ENCODE results near the gene PMEPA1. TPM values are rescaled to one million over a fixed set of nuclear protein-coding genes. Genes with fewer than 3 reads are reported as not detected.

The PMEPA1 gene
- total RNA-seq, 3 donors from 2014 or later (not counting 1 experiment from before 2014, with no cell fraction given), result 1.2 to 5.9 (median 2.4) TPM

GRCh38 chr20:57738053-57738452 lies 28.2 kb upstream of the PMEPA1 start:
- Histone ChIP-seq H3K36me3 (ENCODE audit: control insufficient read depth, insufficient read depth, low read length) (no peaks in the 10 kb centered on the region), H3K4me3 (ENCODE audit: low read length) (no peak overlapping the region), H3K27ac (ENCODE audit: low read length) (no peak overlapping the region), H3K9me3 (ENCODE audit: control insufficient read depth, insufficient read depth, low read length) (no peaks in the 10 kb centered on the region), H3K4me1 (ENCODE audit: control insufficient read depth, insufficient read depth, low read length) (no peaks in the 10 kb centered on the region), H3K27me3 (ENCODE audit: control insufficient read depth, insufficient read depth, low read length) (no peaks in the 10 kb centered on the region)
- ATAC-seq, result no peak
- peaks cover 20 to 27% of the 10 kb centered on the region in 2 donors for H3K27me3 Mint-ChIP-seq (ENCODE audit: low read depth in 2 of 2)
- DNase-seq, result no peak
- H3K4me3 Mint-ChIP-seq, result no peak overlapping the region
- intact Hi-C loops (cut with micrococcal nuclease), result no loop called here
- TF ChIP-seq, protein P1, sequence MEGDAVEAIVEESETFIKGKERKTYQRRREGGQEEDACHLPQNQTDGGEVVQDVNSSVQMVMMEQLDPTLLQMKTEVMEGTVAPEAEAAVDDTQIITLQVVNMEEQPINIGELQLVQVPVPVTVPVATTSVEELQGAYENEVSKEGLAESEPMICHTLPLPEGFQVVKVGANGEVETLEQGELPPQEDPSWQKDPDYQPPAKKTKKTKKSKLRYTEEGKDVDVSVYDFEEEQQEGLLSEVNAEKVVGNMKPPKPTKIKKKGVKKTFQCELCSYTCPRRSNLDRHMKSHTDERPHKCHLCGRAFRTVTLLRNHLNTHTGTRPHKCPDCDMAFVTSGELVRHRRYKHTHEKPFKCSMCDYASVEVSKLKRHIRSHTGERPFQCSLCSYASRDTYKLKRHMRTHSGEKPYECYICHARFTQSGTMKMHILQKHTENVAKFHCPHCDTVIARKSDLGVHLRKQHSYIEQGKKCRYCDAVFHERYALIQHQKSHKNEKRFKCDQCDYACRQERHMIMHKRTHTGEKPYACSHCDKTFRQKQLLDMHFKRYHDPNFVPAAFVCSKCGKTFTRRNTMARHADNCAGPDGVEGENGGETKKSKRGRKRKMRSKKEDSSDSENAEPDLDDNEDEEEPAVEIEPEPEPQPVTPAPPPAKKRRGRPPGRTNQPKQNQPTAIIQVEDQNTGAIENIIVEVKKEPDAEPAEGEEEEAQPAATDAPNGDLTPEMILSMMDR (IDR thresholded peaks at IDR 0.05), result no peak
- H3K36me3 Mint-ChIP-seq, result no peaks in the 10 kb centered on the region
- H3K27ac Mint-ChIP-seq, result no peak overlapping the region
- H3K9me3 Mint-ChIP-seq, result no peaks in the 10 kb centered on the region
- WGBS (ENCODE audit: insufficient coverage), result 76% methylated on average over 1 of the region's 2 CpGs
- peaks cover 4 to 5% of the 10 kb centered on the region in 2 donors for H3K4me1 Mint-ChIP-seq

- Histone ChIP-seq H3K27me3 (ENCODE audit: control insufficient read depth, insufficient read depth, low read length) (no peaks in the 10 kb centered on the region), H3K27ac (ENCODE audit: low read length) (no peak overlapping the region), H3K4me3 (ENCODE audit: low read length) (no peak overlapping the region), H3K9me3 (ENCODE audit: control insufficient read depth, insufficient read depth, low read length) (no peaks in the 10 kb centered on the region), H3K4me1 (ENCODE audit: control insufficient read depth, insufficient read depth, low read length) (no peaks in the 10 kb centered on the region), H3K36me3 (ENCODE audit: control insufficient read depth, insufficient read depth, low read length) (no peaks in the 10 kb centered on the region)
- H3K4me1 Mint-ChIP-seq, result peaks cover 4 to 5% of the 10 kb centered on the region in 2 donors
- no peak overlapping the region for H3K4me3 Mint-ChIP-seq
- peaks cover 20 to 32% of the 10 kb centered on the region in 2 donors for H3K27me3 Mint-ChIP-seq (ENCODE audit: low read depth in 2 of 2)
- ATAC-seq, result no peak
- TF ChIP-seq, protein P1 (IDR thresholded peaks at IDR 0.05), result no peak
- 74% methylated on average over 4 of the region's 4 CpGs for WGBS (ENCODE audit: insufficient coverage)
- H3K36me3 Mint-ChIP-seq, result no peaks in the 10 kb centered on the region
- intact Hi-C loops (cut with micrococcal nuclease), result no loop called here
- H3K9me3 Mint-ChIP-seq, result no peaks in the 10 kb centered on the region
- DNase-seq, result no peak
- no peak overlapping the region for H3K27ac Mint-ChIP-seq
Measured at GRCh38 chr20:57737349-57737748, 27.5 kb upstream of the PMEPA1 start.

DNA sequence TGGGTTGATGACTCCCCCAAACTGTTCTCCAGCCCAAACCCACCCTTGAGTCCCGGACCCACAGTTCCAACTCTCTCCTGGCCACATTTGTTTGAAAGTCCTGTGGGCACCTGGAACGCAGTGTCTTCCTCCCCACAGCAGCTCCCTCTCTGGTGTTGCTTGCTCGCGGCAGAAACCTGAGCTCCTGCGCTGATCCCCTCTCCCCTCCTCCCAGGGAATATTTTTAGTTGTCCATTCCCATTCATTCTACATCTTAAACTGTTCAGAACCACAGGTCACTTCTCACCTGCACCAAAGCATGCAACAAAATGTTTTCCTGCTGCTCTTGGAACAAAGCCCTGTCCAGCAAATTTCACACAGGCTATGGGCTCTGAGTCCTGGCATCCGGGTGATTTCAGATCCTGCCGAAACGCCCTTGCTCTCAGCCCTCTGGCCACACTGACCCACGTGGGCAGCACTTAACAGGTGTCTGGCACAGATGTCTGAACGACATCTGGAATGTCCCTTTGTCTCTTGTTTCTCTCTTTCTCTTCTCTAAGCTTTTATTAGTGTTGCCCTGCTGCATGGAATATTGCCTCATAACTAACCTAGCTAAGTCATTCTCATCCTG lies 27.0 kb upstream of the PMEPA1 start:
- ATAC-seq, result no peak
- no peak overlapping the region for H3K27ac ChIP-seq (ENCODE audit: low read length)
- Mint-ChIP-seq H3K4me3 (no peak overlapping the region), H3K9me3 (no peaks in the 10 kb centered on the region), H3K36me3 (no peaks in the 10 kb centered on the region), H3K27me3 (ENCODE audit: low read depth in 2 of 2) (peaks cover 17 to 28% of the 10 kb centered on the region in 2 donors), H3K27ac (no peak overlapping the region), H3K4me1 (peaks cover 4 to 5% of the 10 kb centered on the region in 2 donors)
- WGBS (ENCODE audit: insufficient coverage), result 73% methylated on average over 10 of the region's 10 CpGs
- no peak for DNase-seq
- H3K4me1 ChIP-seq (ENCODE audit: control insufficient read depth, insufficient read depth, low read length), result no peaks in the 10 kb centered on the region
- H3K36me3 ChIP-seq (ENCODE audit: control insufficient read depth, insufficient read depth, low read length), result no peaks in the 10 kb centered on the region
- TF ChIP-seq, protein P1 (IDR thresholded peaks at IDR 0.05), result no peak
- H3K4me3 ChIP-seq (ENCODE audit: low read length), result no peak overlapping the region
- intact Hi-C loops (cut with micrococcal nuclease), result no loop called here
- H3K9me3 ChIP-seq (ENCODE audit: control insufficient read depth, insufficient read depth, low read length), result no peaks in the 10 kb centered on the region
- H3K27me3 ChIP-seq (ENCODE audit: control insufficient read depth, insufficient read depth, low read length), result no peaks in the 10 kb centered on the region

Measured in natural killer cell (primary cell).